HG03175 (cell line): ENCODE data around the gene NCK2.

Experiments
- ATAC-seq: cut with Tn5 transposase; IDR thresholded peaks from one replicate; pipeline ENCODE4 v1.9.1; 2021; ENCODE audit warnings: mild to moderate bottlenecking, moderate library complexity; ENCODE audit not compliant: unreplicated experiment

The NCK2 gene

DNA sequence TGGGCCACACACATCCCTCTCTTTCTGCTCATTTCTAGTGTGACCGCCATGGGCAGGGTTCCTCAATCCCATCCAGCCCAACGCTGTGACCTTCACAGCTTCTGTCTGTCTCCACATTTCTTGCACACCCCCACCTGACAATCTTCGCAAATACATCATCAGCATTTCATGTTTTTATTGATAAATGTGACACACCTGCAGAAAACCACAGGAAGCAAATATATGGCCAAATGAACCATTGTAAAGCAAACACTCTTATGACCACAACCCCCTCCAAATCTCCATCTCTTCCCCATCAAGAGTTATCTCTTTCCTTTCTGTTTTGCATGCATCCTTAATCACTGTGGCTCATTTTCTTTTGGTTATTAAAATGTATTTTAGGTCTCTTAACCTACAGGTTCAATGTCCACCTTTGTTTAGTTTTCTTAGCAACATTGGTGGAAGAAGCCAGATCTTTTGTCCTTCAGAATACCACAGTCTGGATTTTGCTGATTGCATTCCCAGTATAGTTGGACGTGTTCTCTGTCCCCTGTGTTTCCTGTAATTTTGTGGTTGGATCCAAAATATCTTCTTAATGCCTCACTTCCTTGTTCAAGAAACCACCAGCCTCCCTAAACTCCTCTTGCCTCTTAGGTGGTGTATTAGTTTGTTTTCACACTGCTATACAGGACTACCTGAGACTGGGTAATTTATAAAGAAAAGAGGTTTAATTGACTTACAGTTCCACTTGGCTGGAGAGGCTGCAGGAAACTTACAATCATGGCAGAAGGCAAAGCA, 9.8 kb upstream of the NCK2 start:
- no peak for ATAC-seq

DNA sequence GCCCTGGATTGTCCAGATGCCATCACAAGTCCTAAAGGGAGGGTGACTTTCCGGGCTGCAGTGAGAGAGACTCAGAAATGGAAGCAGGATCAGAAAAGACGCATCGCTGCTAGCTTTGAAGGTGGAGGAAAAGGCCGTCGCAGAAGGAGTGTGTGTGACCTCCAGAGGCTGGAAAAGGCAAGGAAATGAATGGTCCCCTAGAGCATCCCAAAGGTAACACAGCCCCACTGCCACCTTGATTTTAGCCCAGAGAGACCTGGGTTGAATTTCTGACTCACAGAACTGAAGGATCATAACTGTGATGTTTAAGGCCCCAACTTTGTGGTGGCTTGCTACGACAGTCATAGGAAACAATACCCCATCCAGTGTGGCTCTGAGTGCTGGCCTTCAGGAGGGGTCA, 8.6 kb upstream of the NCK2 start:
- no peak for ATAC-seq

DNA sequence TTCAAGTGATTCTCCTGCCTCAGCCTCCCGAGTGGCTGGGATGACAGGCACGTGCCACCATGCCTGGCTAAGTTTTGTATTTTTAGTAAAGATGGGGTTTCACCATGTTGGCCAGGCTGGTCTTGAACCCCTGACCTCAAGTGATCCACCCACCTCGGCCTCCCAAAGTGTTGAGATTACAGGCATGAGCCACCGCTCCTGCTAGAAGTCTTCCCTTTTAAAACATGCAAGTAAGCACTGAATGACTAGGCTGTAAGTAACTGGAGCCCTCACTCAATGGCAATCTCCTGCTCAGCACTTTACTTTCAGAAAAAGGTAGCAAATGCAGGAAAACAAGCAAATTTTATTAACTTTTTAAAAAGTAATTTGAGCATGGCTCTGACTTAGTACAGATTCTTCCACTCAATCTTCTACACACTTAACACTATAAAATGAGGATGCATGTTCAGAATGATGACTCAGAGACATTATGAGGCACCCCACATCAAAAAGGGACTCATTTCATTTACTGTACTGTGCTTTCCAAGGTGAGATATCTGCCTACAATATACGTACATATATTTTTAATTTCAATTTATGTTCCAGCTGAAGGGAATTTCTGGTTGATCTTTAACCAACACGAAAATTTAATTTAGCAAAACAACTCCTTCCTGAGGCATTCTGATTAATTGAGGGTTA, 6.6 kb upstream of the NCK2 start:
- no peak for ATAC-seq

DNA sequence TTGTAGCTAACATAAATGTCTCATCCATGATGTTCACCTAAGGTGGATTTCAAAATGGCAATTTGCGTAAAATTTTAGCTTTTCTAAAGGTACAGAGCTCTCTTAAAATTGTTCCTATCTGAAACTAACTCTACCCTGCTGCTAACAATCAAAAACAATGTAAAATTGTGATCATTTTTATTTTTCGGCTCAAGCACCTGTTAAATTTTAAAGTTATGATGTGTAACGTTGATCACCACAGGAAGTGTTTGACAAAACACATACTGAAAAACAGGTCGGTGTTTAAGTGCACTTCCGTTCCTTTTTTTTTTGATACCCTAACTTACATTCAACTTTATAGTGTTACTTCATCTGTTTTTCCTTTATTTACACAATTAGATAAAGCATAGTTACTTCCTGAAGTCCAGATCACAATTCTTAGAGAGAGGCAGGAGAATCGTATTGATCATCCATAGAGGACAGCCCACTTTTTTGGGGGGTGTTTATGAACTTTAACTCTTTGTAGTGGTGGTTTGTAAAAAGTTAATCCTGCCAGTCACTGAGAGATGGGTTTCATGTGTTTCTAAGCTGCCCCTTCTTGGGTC, 6.0 kb upstream of the NCK2 start:
- ATAC-seq: peak; percentile 44

DNA sequence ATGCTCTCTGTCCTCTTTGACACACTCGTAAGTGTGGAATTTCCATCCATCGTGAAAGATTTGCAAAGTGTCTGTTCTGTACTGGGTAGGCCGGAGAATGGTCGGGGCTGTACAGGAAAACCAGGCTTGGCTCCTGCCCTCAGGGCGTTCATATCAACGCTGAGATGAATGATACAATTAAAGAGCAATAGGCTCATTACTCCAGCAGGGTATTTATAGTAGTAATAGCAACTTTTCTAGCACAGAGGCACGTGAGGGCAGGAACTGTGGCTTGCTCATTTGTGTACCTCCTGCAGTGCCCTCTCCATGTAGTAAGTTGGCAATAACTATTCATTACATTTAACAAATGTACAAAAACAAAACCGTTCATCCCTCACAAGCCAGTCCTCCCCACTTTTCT, 5.3 kb upstream of the NCK2 start:
- no peak for ATAC-seq

DNA sequence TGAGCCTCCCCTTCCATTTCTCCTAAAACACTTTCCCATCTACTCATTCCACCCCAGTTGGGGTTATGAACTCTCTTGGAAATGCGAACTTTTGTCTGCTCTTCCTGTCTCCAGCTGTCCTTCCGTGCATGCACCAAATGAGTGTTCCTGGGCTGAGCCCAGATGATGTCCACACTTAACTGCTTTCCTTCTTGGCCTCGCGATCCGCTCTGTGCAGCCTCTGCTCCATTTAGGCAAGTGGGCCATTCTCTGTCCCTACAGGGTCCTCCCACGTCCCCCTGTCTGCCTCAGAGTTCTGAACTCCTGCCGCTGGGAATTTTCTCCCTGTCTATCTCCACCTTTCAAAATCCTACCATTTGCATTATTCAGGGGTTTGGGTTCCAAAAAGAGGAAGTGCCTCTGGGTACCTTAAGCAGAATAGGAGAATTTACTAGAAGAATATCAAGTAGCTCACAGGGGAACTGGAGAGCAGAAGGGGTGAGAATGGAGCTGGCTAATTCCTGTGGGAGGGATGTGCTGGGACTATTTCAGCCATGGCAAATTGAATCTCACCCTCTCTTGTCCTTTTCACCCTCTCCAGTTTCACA, 4.7 kb upstream of the NCK2 start:
- no peak for ATAC-seq

DNA sequence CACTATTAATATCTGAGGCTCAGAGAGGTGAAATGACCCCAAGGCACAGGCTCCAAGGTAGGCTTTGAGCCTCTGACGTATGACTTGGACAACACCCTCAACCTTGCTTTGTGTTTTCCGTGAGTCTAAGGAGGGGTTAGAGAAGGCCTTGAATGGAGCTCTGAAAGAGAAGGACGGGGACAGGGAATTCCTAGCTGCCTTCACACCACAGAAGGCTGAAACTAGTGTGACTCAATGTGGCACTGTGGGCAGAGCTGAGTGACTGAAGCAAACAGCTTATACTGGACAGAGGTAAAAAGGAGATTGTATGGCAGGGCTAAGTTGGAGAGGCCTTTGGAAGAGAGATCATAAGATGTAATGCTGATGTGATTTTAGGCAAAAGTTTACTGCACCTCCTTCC, 3.5 kb upstream of the NCK2 start:
- ATAC-seq: no peak

DNA sequence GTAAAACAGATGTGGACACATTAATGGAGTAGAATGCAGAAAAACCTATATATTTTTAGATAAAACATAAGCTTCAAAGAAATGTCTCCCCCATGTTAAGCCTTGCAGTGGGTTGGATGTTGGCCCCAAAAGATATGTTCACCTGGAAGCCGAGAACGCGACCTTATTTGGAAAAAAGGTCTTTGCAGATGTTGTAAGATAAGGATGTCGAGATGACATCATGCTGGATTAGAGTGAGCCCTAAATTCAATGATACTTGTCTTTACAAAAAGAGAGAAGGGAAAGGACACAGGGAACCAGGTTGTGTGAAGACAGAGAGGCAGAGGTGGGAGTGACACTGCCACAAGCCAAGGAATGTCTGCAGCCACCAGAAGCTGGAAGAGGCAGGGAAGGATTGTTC, 3.1 kb upstream of the NCK2 start:
- no peak for ATAC-seq

DNA sequence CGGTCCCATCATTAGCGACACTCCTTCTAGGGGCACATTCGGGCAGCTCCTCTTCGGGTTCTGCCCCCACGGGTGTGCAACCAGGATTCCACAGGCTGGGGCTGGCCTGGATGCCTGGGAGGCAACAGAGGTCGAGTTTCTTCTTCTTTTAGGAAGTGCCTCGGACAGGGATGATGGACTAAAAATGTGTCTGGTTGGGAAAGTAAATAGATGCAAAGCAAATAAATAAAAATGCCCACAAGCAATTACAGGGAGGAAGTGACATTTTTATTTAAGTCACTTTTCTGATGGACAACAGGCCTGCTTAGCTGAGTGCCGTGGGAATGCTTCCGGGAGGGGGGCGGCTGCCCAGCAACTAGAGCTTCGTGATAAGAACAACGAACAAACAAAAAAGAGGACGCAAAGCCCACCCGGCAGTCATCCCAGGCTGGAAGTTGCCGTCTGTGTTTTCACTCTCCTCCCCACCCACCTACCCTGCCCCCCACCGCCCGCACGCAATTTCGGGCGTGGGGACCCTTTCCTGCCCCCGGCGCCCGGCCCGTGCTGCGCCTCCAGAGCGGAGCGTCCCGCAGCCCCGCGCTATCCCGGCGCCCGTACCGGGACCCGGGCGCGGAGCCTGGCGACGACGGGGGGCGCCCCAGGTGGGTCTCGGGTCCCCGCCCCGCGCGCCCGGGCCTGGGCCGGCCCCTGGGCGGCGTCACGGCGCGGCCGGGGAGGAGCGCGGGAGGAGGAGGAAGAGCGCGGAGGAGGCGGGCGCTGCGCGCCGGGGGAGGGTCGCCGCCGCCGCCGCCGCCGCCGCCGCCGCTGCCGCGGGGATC, 412 bp upstream of the NCK2 start:
- peak; percentile 70 for ATAC-seq

DNA sequence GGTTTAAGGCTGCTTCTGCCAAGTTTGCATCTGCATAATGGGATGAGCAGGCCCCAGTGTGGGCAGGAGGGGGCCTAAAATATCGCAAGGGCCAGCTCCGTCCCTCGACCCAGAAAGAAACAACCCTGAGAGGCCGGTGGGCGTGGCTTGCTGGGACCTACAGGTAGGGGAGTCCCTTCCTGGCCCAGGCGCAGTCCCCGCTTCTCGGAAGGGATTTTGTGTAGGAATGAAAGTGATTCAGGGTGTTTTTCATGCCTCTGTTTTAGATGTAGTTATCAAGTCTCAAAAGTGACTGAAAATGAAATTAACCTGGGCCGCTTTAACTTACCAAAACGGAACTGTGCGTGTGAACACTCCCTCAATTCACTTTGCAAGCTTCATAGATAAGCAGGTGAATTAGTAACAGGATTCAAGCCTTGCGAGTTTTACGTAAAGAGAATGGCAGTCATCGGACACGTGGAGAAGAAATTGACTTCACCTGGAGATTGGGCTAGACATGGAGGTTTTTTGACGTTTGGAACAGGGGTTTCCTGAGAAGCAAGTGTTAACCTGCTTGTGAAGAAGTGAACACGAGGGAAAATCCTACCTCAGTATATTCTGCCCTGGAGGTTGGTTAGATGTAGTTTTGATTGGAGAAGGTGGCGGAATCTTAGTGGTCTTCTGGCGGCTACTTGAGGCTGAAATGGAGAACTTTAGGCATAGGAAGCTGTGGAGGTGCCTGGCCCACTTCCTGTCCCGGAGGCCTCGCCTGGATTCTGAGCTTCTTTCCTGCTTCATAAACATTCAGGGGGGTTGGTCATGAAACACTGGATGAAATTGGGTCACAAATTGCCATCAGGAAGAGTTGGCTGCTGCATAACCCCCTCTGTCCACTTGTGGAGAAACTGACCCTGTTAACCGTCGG, 1.7 kb downstream of the NCK2 start:
- peak; percentile 50 for ATAC-seq

DNA sequence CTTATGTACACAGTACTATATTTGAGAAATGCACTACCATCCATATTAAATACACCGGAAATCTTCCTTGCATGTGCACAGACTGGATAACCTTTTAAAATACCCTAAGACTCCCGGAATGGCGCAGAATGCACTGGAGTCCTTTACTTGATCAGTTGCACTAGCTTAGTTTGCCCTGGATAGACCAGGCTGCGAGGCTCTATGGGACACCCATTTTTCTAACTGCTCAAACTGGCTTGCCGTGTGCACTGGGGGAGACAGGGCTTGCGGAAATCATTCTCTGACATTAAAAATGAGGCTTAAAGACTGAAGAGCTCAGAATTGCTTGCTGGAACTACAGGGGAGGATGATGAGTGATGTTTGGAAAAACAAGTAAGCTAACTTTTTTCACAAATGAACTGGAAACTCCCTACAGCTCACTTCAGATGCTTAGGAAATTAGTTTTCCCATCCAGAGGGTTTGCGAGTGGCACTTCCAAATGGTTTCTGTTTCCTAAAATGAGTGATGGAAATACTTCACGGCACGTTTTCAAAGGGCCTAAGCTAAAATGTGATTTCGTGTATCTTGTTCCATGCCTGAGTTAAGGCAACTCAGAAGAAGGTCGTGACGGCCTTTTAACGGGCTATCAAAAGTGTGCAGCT, 2.7 kb downstream of the NCK2 start:
- no peak for ATAC-seq

DNA sequence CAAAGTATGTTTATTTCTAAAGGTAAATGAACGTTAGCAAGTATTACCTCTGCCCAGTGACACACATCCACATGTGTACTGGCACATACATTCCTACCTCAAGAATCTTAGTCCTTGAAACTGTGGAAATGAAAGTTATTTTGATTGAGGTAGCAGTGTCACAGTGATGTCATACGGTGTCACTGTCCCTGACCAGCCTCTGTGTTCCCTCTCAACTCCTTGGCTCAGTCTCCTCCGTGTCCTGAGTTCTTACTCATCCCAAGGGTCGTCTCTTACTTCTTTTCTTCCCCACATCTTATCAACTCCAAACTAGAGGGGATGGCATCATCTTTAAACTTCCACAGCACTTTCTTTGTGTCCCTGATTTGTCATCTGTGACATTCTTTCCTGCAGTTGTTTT, 3.3 kb downstream of the NCK2 start:
- no peak for ATAC-seq

DNA sequence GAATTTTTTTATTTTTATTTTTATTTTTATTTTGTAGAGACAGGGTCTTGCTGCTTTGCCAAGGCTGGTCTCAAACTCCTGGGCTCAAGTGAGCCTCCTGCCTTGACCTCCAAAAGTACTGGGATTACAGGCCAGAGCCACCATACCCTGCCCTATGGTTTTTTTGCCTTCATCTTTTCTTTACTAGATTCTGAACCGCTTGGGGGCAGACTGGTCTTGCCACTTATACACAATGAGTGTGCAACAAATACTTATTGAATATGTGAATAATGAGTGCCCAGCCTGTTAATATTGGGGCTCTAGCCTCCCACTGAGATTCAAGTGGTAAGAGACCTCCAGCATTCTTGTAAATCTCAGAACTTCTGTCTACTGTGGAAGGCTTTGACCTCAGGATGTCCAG, 3.9 kb downstream of the NCK2 start:
- no peak for ATAC-seq

DNA sequence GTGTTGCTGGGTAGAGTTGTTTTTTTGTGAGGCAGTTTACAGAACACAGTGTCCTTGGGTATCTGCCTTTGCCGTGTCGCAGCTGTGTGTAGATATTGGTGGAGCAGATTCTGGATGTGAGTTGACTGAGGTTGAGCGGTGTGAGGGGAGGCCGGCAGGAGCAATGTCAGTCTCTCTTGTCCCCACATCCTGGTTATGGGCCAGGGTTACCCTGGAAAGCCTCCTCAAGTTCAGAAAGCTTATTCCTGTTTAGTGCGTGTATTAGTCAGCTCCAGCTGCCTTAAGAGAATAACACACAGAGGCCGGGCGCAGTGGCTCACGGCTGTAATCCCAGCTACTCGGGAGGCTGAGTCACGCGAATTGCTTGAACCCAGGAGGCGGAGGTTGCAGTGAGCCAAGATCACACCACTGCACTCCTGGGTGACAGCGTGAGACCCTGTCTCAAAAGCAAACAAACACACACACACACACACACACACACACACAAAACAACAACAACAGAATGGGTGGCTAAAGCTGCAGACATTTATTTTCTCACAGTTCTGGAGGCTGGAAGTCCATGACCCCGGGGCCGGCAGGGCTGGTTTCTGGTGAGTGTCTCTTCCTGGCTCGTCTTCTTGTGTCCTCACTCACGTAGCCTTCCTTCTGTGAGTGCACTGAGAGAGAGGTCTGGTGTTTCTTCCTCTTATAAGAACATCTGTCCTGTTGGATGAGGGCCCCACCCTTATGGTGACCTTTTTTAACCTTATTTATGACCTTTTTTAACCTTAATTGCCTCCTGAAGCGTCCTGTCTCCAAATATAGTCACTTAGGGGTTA, 5.1 kb downstream of the NCK2 start:
- ATAC-seq: no peak

DNA sequence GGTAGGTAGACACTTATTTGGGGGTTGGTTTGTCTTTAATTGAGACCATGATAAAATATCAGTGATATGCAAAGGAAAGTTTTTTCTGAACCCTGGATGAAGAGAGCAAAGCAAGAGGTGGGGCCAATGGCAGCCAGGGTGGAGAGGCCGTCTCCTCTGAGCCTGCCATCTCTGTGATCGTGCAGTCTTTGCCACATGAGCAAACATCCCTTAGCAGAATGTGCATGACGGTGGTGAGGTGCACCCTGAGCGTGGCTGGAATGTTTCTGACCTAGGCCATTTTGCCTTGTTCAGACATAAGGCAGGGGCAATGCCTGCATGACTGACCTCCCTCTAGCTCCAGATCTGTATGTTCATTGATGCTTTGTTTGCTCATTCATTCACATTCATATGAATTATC, 6.0 kb downstream of the NCK2 start:
- ATAC-seq: no peak

DNA sequence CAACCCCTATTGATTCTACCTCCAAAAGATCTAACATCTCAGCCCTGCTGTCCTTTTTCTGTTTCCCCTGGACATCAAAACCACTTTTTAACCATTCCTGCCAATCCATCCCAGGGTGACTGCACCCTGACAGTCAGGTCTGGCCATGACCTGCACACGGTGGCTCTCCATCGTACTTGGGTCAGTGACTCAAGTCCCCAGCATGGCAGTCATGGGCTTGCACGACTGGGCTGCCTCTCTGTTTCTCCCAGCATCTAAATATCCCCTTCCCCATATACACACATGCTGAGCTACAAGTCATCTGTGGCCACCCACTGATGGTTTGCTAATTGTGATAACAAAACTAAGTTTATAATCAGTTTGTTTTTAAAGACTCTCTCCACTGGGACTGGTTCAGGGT, 6.6 kb downstream of the NCK2 start:
- no peak for ATAC-seq

DNA sequence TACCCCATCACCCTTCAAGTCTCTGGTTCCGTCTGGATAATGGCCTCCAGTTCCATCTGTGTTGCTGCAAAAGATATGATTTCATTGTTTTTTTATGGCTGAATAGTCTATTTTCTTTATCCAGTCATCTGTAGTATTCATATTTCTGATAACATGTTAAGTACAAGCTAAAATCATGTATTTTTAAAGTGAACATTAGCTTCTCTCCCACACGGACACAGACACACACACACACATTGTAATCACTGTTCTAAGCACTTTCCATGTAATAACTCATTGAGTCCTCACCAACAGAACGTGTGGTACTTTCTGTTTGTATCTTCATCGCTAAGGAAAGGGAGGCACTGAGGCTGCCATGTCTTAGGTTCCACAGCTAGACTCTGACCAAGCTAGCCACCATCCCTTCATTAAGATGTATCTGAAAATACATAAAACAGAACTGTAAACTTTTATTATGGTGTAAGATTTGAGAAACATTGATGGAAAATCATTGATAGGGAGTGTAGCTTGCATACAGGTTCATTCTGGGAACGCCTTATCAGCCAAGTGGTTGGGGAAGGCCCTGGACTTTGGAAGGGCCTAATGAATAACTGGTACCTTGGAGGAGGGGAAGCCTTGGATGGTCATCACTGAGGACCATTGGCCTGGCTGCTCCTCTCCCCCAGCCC, 8.1 kb downstream of the NCK2 start:
- no peak for ATAC-seq

DNA sequence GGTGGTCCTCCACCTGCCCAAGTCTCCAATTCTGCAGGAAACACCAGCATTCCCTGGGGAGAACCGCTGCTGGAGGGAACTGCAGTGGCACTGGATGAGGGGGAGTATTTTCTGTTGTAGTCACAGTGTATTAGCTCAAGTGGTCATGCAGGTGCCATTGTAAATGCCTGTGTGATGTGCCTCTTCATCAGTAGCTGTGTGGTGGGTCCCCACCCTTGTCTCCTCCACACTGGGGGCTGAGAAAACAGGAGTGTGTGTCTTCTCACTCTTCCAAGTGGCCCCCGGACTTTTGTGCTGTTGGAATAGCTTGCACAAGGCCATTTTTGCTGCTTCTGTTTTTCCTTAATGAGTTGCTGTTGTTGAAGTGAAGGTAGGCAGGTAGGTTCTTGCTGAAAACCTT, 8.7 kb downstream of the NCK2 start:
- ATAC-seq: no peak
